HepG2 (cell line): ENCODE results near the gene GNAZ. TPM values are rescaled to one million over a fixed set of nuclear protein-coding genes. Genes with fewer than 3 reads are reported as not detected.

Experiments used
- ATAD3A ChIP-seq: sonication (generic); formaldehyde crosslinking; IDR thresholded peaks from 2 replicates; pipeline ENCODE4 v1.4.0; 2020; ENCODE audit warnings: missing genetic modification reagents
- ATF5 ChIP-seq: sonication (generic); formaldehyde crosslinking; IDR thresholded peaks from 2 replicates; pipeline ENCODE4 v1.4.0; 2020; ENCODE audit warnings: mild to moderate bottlenecking, low read depth, missing genetic modification reagents
- CEBPG ChIP-seq: IDR thresholded peaks from 2 replicates; pipeline ENCODE4 v1.6.1; 2016
- CHD4 ChIP-seq: fragments of 200-600 bp; sonication (generic); IDR thresholded peaks from 2 replicates; pipeline ENCODE4 v1.7.0; 2017; ENCODE audit warnings: mild to moderate bottlenecking, low read length, borderline replicate concordance
- GATA4 ChIP-seq: sonication (generic); IDR thresholded peaks from 2 replicates; pipeline ENCODE4 v1.6.1; 2016; ENCODE audit warnings: antibody characterized with exemption, low read depth, borderline replicate concordance
- HBP1 ChIP-seq: IDR thresholded peaks from 2 replicates; pipeline ENCODE4 v1.6.1; 2016; ENCODE audit warnings: low read depth, control low read depth
- NFYB ChIP-seq: sonication (generic); formaldehyde crosslinking; IDR thresholded peaks from 2 replicates; pipeline ENCODE4 v1.4.0; 2020; ENCODE audit warnings: missing genetic modification reagents
- RBAK ChIP-seq: sonication (generic); formaldehyde crosslinking; IDR thresholded peaks from 2 replicates; pipeline ENCODE4 v1.5.1; 2020; ENCODE audit warnings: mild to moderate bottlenecking, missing genetic modification reagents
- SALL2 ChIP-seq: sonication (generic); formaldehyde crosslinking; IDR thresholded peaks from 2 replicates; pipeline ENCODE4 v1.8.1; 2023; ENCODE audit warnings: mild to moderate bottlenecking, missing genetic modification reagents, inconsistent platforms
- THYN1 ChIP-seq: sonication (generic); formaldehyde crosslinking; IDR thresholded peaks from 2 replicates; pipeline ENCODE4 v1.8.1; 2023; ENCODE audit warnings: low read depth, mild to moderate bottlenecking, moderate library complexity, missing genetic modification reagents, borderline replicate concordance
- WIZ ChIP-seq: sonication (generic); formaldehyde crosslinking; IDR thresholded peaks from 2 replicates; pipeline ENCODE4 v1.5.1; 2020; ENCODE audit warnings: mild to moderate bottlenecking, missing genetic modification reagents
- ZNF44 ChIP-seq: sonication (generic); formaldehyde crosslinking; IDR thresholded peaks from 2 replicates; pipeline ENCODE4 v1.5.1; 2020; ENCODE audit warnings: mild to moderate bottlenecking, missing genetic modification reagents
- ZNF557 ChIP-seq: sonication (generic); formaldehyde crosslinking; IDR thresholded peaks from 2 replicates; pipeline ENCODE4 v1.4.0; 2020; ENCODE audit warnings: missing genetic modification reagents
- ZNF772 ChIP-seq: sonication (generic); formaldehyde crosslinking; IDR thresholded peaks from 2 replicates; pipeline ENCODE4 v1.5.0; 2020; ENCODE audit warnings: mild to moderate bottlenecking, missing genetic modification reagents
- ZNF784 ChIP-seq: sonication (generic); formaldehyde crosslinking; IDR thresholded peaks from 2 replicates; pipeline ENCODE4 v1.5.1; 2020; ENCODE audit warnings: missing genetic modification reagents, mild to moderate bottlenecking, borderline replicate concordance
- ZNF790 ChIP-seq: sonication (generic); formaldehyde crosslinking; IDR thresholded peaks from 2 replicates; pipeline ENCODE4 v1.8.0; 2022; ENCODE audit warnings: missing genetic modification reagents, mild to moderate bottlenecking, borderline replicate concordance
- polyA plus RNA-seq, 8 experiments: library from polyadenylated mRNA; depleted of rRNA in 3 of 8; stranded (reverse) in 7 of 8; unstranded in 1 of 8; fragments of >200 nt; fragmentation: Illumina TruSeq in 4 of 8; extraction: Trizol in 4 of 8; gene quantifications; 2 replicates each; pipeline versions ENCODE4 v1.2.1 to v1.2.3, GENCODE V29; 2011 to 2016; ENCODE audit warnings: low read depth in 4 of 8, missing spikeins in 1 of 8, mixed read lengths in 1 of 8; ENCODE audit not compliant: insufficient read depth in 1 of 8
- total RNA-seq, 5 experiments: library from RNA; depleted of rRNA; stranded (reverse); fragments of >200 nt; fragmentation: Illumina TruSeq; extraction: Trizol; gene quantifications; 2 replicates each; pipeline ENCODE4 v1.2.3, GENCODE V29; 2016; ENCODE audit warnings: low read depth in 1 of 5
- TF ChIP-seq, protein P1 (sequence below): sonication (generic); formaldehyde crosslinking; IDR thresholded peaks from 2 replicates; pipeline ENCODE4 v1.4.0; 2020; ENCODE audit warnings: missing genetic modification reagents
- TF ChIP-seq, protein P2 (sequence below): fragments of 450-650 bp; IDR thresholded peaks from 2 replicates; pipeline ENCODE4 v1.6.1; 2016
- TF ChIP-seq, protein P3 (sequence below): sonication (generic); formaldehyde crosslinking; IDR thresholded peaks from 2 replicates; pipeline ENCODE4 v1.5.0; 2020; ENCODE audit warnings: mild to moderate bottlenecking, missing genetic modification reagents

Gene GNAZ
- total and polyA plus RNA-seq, 2 of the 13 experiments (the other 11 are each of a cell fraction or from before 2014, with no cell fraction given): 11.4 to 22.3 TPM

DNA sequence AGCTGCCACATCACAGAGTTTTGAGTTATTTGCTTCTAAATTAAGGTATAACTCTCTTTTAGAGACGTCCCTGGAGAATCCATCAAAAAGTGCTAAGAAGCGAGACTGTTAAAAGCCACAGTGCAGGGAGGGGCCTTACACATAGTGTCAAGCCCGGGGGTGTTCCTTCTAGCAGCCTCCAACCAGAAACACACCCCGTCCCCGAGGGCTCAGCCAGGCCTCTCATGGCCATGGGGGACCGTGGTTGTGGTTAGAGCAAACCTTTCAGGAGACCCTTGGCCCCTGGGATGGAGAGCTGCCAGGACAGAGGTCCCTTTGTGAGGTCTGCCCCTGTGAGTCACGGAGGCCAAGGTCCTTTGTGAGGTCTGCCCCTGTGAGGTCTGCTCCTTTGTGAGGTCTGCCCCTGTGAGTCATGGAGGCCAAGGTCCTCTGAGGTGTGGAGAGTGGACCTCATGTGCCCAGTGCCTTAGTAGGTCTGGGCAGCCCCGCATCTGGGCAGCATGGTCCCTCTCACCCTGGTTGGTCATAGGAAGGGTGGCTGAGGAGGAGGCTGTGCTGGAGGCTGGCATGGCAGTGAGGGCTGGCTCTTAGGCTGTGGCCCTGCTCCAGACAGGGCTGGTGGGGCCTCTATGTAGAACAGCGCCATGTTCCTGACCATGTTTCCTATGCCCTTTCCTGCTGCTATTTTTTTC lies 5.4 kb downstream of the GNAZ start (continued):
- TF ChIP-seq, protein P1, sequence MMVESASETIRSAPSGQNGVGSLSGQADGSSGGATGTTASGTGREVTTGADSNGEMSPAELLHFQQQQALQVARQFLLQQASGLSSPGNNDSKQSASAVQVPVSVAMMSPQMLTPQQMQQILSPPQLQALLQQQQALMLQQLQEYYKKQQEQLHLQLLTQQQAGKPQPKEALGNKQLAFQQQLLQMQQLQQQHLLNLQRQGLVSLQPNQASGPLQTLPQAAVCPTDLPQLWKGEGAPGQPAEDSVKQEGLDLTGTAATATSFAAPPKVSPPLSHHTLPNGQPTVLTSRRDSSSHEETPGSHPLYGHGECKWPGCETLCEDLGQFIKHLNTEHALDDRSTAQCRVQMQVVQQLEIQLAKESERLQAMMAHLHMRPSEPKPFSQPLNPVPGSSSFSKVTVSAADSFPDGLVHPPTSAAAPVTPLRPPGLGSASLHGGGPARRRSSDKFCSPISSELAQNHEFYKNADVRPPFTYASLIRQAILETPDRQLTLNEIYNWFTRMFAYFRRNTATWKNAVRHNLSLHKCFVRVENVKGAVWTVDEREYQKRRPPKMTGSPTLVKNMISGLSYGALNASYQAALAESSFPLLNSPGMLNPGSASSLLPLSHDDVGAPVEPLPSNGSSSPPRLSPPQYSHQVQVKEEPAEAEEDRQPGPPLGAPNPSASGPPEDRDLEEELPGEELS (CRISPR knock-in tag): no peak; the same call in none of the 2 replicates
- TF ChIP-seq CEBPG (CRISPR knock-in tag) (no peak), ATF5 (CRISPR knock-in tag) (no peak), ZNF772 (CRISPR knock-in tag) (peak; percentile 97), SALL2 (CRISPR knock-in tag) (peak; percentile 30; the same call in 1 of the 2 replicates), ZNF44 (no peak), THYN1 (no peak), NFYB (no peak; the same call in 1 of the 2 replicates), HBP1 (CRISPR knock-in tag) (0 out of 2 replicates have a peak, but pooled peaks have one; percentile 88), ATAD3A (no peak; the same call in 1 of the 2 replicates), ZNF784 (0 out of 2 replicates have a peak, but pooled peaks have one; percentile 28), CHD4 (peak; percentile 72; the same call in 1 of the 2 replicates), GATA4 (no peak; the same call in 1 of the 2 replicates), RBAK (CRISPR knock-in tag) (peak; percentile 34; the same call in 1 of the 2 replicates), ZNF790 (CRISPR knock-in tag) (0 out of 2 replicates have a peak, but pooled peaks have one; percentile 24), WIZ (CRISPR knock-in tag) (no peak), ZNF557 (no peak)
- TF ChIP-seq, protein P2, sequence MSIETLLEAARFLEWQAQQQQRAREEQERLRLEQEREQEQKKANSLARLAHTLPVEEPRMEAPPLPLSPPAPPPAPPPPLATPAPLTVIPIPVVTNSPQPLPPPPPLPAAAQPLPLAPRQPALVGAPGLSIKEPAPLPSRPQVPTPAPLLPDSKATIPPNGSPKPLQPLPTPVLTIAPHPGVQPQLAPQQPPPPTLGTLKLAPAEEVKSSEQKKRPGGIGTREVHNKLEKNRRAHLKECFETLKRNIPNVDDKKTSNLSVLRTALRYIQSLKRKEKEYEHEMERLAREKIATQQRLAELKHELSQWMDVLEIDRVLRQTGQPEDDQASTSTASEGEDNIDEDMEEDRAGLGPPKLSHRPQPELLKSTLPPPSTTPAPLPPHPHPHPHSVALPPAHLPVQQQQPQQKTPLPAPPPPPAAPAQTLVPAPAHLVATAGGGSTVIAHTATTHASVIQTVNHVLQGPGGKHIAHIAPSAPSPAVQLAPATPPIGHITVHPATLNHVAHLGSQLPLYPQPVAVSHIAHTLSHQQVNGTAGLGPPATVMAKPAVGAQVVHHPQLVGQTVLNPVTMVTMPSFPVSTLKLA: no peak
- TF ChIP-seq, protein P3, sequence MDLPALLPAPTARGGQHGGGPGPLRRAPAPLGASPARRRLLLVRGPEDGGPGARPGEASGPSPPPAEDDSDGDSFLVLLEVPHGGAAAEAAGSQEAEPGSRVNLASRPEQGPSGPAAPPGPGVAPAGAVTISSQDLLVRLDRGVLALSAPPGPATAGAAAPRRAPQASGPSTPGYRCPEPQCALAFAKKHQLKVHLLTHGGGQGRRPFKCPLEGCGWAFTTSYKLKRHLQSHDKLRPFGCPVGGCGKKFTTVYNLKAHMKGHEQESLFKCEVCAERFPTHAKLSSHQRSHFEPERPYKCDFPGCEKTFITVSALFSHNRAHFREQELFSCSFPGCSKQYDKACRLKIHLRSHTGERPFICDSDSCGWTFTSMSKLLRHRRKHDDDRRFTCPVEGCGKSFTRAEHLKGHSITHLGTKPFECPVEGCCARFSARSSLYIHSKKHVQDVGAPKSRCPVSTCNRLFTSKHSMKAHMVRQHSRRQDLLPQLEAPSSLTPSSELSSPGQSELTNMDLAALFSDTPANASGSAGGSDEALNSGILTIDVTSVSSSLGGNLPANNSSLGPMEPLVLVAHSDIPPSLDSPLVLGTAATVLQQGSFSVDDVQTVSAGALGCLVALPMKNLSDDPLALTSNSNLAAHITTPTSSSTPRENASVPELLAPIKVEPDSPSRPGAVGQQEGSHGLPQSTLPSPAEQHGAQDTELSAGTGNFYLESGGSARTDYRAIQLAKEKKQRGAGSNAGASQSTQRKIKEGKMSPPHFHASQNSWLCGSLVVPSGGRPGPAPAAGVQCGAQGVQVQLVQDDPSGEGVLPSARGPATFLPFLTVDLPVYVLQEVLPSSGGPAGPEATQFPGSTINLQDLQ (CRISPR knock-in tag): no peak; the same call in 1 of the 2 replicates
